Measurements from ENCODE around the gene STX11. TPM values are rescaled to one million over a fixed set of nuclear protein-coding genes. Genes with fewer than 3 reads are reported as not detected.
"Not testable (repeated sequence)": the region's sequence is repeated elsewhere in the genome, so short reads cannot be mapped to it uniquely, and the experiment has no call there.

STX11 gene
- total RNA-seq, 1 experiment from 2014 or later, result 0.69 TPM

GRCh38 chr6:144181639-144182038 lies 31.3 kb downstream of the STX11 start:
- intact Hi-C loops (cut with micrococcal nuclease), result no loop called here
- no peaks in the 10 kb centered on the region for H3K4me1 ChIP-seq (ENCODE audit: control insufficient read depth in 1 of 2, insufficient read depth in 2 of 2, low read length in 2 of 2)
- H3K4me2 ChIP-seq (ENCODE audit: low read length), result no peak overlapping the region
- no peak overlapping the region for H3K4me3 ChIP-seq (replicated peaks in 1 of 2; ENCODE audit: low read depth in 1 of 2, low read length in 2 of 2)
- no peaks in the 10 kb centered on the region for H3K36me3 ChIP-seq (ENCODE audit: control insufficient read depth in 1 of 2, insufficient read depth in 2 of 2, low read length in 2 of 2)
- DNase-seq (ENCODE audit: low read depth, low spot score), result no peak
- ChIA-PET CTCF (no interaction called here), RAD21 (ENCODE audit: low non-redundant PET in 1 of 2, low total read pairs in 2 of 2, uncharacterized antibody in 2 of 2, unreplicated experiment in 2 of 2) (no interaction called here), POLR2A (no interaction called here)
- no peak overlapping the region for H3K27ac ChIP-seq (ENCODE audit: low read depth, low read length)
- H4K20me1 ChIP-seq (ENCODE audit: insufficient read depth), result no peaks in the 10 kb centered on the region
- no peak overlapping the region for H3K9ac ChIP-seq (ENCODE audit: low read length)
- no peaks in the 10 kb centered on the region for H3K79me2 ChIP-seq (ENCODE audit: insufficient read depth, low read length)
- no peaks in the 10 kb centered on the region for H3K9me3 ChIP-seq (ENCODE audit: control insufficient read depth in 1 of 2, insufficient read depth in 1 of 2, low read depth in 1 of 2, low read length in 2 of 2)
- no peak for ATAC-seq
- H2AFZ ChIP-seq (ENCODE audit: low read depth, low read length, poor library complexity, severe bottlenecking), result no peak overlapping the region
- no peaks in the 10 kb centered on the region for H3K9me2 ChIP-seq (ENCODE audit: insufficient read depth)
- BruUV-seq (replicated peaks), result no TSS peak
- H3K27me3 ChIP-seq (ENCODE audit: insufficient read depth, low read length), result no peaks in the 10 kb centered on the region
- TF ChIP-seq ELF1 (IDR thresholded peaks at IDR 0.05; ENCODE audit: borderline replicate concordance, low read depth), result no peak
- no peak for TF ChIP-seq SP1 (IDR thresholded peaks at IDR 0.05; ENCODE audit: low read depth)
- TF ChIP-seq MAX (IDR thresholded peaks at IDR 0.05), result no peak
- no peak for TF ChIP-seq ZFX (IDR thresholded peaks at IDR 0.05)
- TF ChIP-seq SIN3A (IDR thresholded peaks at IDR 0.05; ENCODE audit: low read depth), result no peak
- no peak for TF ChIP-seq JUND (IDR thresholded peaks at IDR 0.05)
- no peak for TF ChIP-seq POLR2AphosphoS5 (IDR thresholded peaks at IDR 0.05; ENCODE audit: low read depth, low read length)
- TF ChIP-seq EZH2phosphoT487 (IDR thresholded peaks at IDR 0.05; ENCODE audit: borderline replicate concordance), result no peak
- TF ChIP-seq ATF3 (IDR thresholded peaks at IDR 0.05), result no peak
- TF ChIP-seq ZBTB33 (IDR thresholded peaks at IDR 0.05; ENCODE audit: extremely low read depth, insufficient replicate concordance, low read length), result no peak
- TF ChIP-seq CTCF (IDR thresholded peaks at IDR 0.05 in 2 of 3, conservative IDR thresholded peaks at IDR 0.05 in 1 of 3; ENCODE audit: borderline replicate concordance in 1 of 3, insufficient read depth in 1 of 3, low read depth in 2 of 3, low read length in 2 of 3), result no peak

GRCh38 chr6:144184186-144184585 lies 33.9 kb downstream of the STX11 start:
- H2AFZ ChIP-seq (ENCODE audit: low read depth, low read length, poor library complexity, severe bottlenecking); RAD21 ChIA-PET (ENCODE audit: low non-redundant PET in 1 of 2, low total read pairs in 2 of 2, uncharacterized antibody in 2 of 2, unreplicated experiment in 2 of 2); H3K36me3 ChIP-seq (ENCODE audit: control insufficient read depth in 1 of 2, insufficient read depth in 2 of 2, low read length in 2 of 2); H3K4me2 ChIP-seq (ENCODE audit: low read length); H3K9ac ChIP-seq (ENCODE audit: low read length); H4K20me1 ChIP-seq (ENCODE audit: insufficient read depth); H3K9me2 ChIP-seq (ENCODE audit: insufficient read depth); H3K4me3 ChIP-seq (replicated peaks in 1 of 2; ENCODE audit: low read depth in 1 of 2, low read length in 2 of 2); POLR2A ChIA-PET; H3K27ac ChIP-seq (ENCODE audit: low read depth, low read length); DNase-seq (ENCODE audit: low read depth, low spot score); CTCF ChIA-PET; H3K9me3 ChIP-seq (ENCODE audit: control insufficient read depth in 1 of 2, insufficient read depth in 1 of 2, low read depth in 1 of 2, low read length in 2 of 2); H3K79me2 ChIP-seq (ENCODE audit: insufficient read depth, low read length); BruUV-seq (replicated peaks); H3K27me3 ChIP-seq (ENCODE audit: insufficient read depth, low read length); H3K4me1 ChIP-seq (ENCODE audit: control insufficient read depth in 1 of 2, insufficient read depth in 2 of 2, low read length in 2 of 2); intact Hi-C loops (cut with micrococcal nuclease); ATAC-seq: not testable (repeated sequence)
